Brain pericyte (primary cell): Measurements from ENCODE around the gene SERPINB8.

Source experiments
- DNase-seq: peaks from one replicate; pipeline ENCODE4 v3.0.0-alpha.2; 2012; ENCODE audit warnings: low read depth, low spot score

Gene SERPINB8

GRCh38 chr18:63964908-63965307 lies 5.0 kb upstream of the SERPINB8 start:
- DNase-seq = no peak

- no peak for DNase-seq
Observed at GRCh38 chr18:63965716-63966330, 4.1 kb upstream of the SERPINB8 start.

GRCh38 chr18:63970809-63971205 lies 926 bp downstream of the SERPINB8 start:
- no peak for DNase-seq

DNA sequence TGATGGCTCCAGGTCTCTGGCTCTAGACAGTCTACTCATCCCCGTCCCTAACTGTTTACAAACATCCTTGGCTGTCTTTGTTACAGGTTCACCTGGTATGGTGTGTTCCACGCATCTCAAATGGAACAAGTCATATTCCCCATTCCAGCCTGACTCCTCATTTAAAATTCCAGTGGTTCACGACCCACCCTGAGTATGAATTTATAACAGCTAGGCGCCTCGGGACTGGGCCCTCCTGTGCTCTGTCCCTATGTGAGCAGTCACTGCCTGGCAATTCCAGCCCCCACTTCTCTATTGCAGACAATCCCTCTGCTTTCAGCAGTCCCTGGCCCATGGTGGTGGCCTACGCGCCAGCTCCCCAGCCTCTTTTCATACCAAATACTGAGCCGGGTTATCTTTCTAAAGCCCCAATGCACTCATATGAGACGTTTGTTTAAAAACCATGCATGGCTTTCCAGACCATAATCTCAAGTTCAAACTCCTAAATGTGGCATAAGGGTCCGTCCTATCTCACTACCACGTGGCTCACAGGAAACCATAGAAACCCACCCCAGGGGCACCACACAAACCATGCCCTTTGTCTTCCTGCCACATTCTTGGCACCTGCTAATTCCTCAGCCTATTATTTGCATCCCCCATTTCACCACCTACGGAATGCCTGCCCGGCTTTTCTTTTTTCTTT lies 1.6 kb downstream of the SERPINB8 start:
- DNase-seq = no peak

- DNase-seq = no peak
Observed at GRCh38 chr18:63972002-63972376, 2.1 kb downstream of the SERPINB8 start.

GRCh38 chr18:63974991-63975390 lies 5.1 kb downstream of the SERPINB8 start:
- DNase-seq = no peak

GRCh38 chr18:63975628-63976027 lies 5.7 kb downstream of the SERPINB8 start:
- no peak for DNase-seq

GRCh38 chr18:63977040-63977439 lies 7.2 kb downstream of the SERPINB8 start:
- DNase-seq = no peak

GRCh38 chr18:63979409-63979920 lies 9.6 kb downstream of the SERPINB8 start:
- no peak for DNase-seq

- no peak for DNase-seq
Observed at GRCh38 chr18:63980027-63980426, 10.1 kb downstream of the SERPINB8 start.

DNA sequence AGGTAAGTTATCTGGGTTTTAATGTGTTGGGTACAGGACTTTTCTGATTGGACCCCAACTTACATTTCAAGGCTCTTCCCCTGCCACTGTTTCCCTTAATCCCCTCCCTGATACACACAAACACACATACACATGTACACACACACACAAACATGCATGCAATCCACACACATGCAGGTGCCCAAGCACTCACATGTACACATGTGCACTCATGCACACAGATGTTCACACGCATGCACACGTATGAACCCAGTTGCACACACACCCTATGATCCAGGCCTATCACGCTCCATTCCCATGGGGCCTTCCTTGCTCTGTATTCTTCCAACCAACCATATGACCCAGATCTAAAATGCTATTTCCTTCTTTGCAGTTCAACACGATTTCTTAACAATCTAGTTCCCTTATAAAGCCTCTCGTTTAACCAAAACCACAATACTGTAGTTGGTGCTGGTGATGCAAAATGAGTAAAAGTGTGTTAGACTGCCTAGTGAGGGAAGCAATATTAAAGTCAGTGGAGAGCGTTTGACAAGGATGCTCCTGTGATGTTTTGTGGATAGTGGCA lies 11.1 kb downstream of the SERPINB8 start:
- no peak for DNase-seq

- DNase-seq = no peak
Observed at GRCh38 chr18:63981719-63982118, 11.8 kb downstream of the SERPINB8 start.

DNA sequence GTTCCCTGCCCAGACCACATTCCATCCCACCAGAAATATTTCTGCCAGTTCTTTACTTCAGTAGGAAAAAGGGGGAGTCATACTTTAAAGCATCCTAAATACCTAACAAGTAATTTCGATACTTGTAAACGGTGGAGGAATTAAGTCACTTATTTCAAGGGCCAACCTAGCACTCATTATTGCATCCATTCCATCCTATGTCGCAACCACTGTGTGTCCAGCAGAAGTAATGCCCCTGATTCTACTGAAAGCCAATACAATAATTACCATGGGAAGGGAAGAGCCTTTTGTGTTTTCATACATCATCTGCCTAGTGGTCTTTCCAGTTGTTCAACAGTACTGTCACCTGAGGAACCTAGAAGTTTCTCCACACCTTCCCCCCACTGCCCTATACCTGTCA lies 12.5 kb downstream of the SERPINB8 start:
- DNase-seq = no peak

DNA sequence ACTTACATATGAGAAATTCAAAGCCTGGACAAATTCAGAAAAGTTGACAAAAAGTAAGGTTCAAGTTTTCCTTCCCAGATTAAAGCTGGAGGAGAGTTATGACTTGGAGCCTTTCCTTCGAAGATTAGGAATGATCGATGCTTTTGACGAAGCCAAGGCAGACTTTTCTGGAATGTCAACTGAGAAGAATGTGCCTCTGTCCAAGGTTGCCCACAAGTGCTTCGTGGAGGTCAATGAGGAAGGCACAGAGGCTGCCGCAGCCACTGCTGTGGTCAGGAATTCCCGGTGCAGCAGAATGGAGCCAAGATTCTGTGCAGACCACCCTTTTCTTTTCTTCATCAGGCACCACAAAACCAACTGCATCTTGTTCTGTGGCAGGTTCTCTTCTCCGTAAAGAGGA lies 17.0 kb downstream of the SERPINB8 start:
- no peak for DNase-seq

DNA sequence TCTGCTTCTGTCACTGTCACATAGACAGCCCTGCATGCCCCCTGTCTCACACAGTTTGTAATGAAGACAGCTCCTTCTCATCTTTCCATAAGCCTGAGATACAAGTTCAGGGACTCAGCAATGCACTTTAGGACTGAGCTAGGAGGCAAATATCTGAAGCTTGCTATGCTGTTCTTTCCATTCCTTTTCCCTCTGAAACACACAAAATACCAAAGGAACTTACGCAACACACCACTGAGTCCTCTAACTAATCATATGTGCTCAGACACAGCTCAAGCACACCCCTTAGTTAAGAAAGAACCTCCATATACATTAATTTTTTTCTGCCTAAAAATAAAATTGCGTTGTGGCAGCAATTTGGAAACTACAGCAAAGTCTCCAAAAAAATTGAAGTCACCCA lies 17.9 kb downstream of the SERPINB8 start:
- no peak for DNase-seq

DNA sequence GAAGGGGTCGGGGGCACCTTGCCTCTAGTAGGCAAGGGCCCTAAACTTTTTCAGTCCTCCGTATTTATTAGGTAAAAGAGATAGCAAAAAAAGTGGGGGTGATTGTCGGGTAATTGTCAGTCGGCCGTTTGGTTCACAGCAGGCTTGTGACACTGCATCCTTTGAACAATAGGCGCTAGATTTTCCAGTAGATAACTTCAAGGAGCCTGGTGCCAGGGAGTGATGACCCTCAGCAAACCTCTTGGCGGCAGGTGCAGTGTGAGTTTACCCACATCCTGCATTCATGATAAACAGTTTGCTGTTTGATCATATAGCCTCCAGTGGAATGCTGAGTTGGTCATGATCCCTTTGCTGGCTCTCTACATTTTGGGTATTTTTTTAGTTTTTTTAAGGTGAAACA lies 22.9 kb downstream of the SERPINB8 start:
- DNase-seq = no peak

DNA sequence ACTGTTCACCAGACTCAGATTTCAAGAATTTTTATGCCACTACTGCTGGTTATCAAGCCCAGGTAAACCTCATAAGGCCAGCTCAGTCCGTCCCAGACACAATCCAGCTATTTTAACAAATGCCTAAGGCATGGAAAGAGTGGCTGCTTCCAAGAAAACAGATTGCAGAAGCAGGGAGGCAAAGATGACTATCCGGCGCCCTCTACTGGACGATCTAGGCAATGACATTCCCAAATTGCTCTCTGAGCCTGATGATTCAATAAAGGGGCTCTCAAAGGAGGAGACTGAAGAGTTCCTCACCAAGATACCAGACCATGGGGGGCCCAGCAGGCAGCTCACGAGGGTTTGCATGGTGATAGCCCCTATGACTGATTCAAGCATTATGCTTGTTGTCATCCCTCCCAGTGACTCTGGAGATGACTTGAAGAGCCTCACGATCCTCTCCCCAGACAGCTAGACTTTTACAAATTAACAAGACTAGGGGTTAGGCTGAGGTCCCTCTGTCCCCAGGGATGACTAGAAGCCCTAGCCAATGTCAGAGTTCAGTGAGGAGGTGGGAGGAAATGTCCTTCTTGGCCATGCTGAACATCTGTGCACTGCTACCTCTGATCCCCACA lies 25.0 kb downstream of the SERPINB8 start:
- no peak for DNase-seq

- DNase-seq = no peak
Observed at GRCh38 chr18:63997041-63997440, 27.2 kb downstream of the SERPINB8 start.

DNA sequence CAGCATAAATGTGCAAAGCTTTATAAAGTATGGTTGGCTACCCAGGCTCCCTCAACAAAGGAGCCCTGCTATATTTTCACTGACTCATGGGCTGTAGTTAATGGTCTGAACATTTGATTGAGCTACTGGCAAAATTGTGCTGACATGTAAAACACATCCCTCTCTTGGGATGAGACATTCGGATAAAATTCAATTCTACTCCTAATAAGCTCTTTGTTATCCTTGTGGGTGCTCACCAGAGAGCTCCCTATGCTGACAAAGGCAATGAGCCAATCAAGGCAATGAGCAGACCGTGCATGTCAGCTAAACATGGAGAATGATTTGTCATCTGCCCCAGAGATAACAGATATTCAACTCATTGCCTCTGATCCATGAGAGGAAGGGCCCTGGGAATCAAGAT lies 27.7 kb downstream of the SERPINB8 start:
- DNase-seq = no peak

DNA sequence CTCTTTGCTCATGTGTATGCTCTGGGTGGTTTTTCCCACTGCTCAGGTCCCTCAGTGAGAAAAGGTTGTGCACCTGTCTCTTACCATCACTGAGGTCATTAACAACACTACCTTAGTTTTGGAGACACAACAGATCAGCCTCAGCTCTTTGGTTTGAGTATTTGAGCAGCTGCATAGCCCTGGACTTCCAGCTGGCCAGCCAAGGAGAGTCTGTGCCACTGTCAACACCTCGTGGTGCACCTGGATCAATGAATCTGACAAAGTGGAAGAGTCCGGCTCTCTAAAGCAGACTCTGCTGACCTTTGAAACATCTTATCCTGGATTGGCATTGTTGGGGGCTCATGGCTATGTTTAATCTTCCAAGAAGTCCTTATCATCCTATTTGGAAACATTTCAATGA lies 30.0 kb downstream of the SERPINB8 start:
- DNase-seq = no peak

GRCh38 chr18:64002581-64002980 lies 32.7 kb downstream of the SERPINB8 start:
- no peak for DNase-seq

GRCh38 chr18:64009305-64009704 lies 39.4 kb downstream of the SERPINB8 start:
- DNase-seq = no peak

GRCh38 chr18:64011513-64011912 lies 41.6 kb downstream of the SERPINB8 start:
- no peak for DNase-seq
